IPS-18a (cell line): ENCODE measurements around the gene AGBL4.

Source experiments
- H3K27ac ChIP-seq: one replicate; pipeline ENCODE4 v1.5.1; 2013; ENCODE audit warnings: low read length
- H3K27me3 ChIP-seq: one replicate; pipeline ENCODE4 v1.6.1; 2013; ENCODE audit warnings: mild to moderate bottlenecking, low read length; ENCODE audit not compliant: control insufficient read depth, insufficient read depth
- H3K36me3 ChIP-seq: one replicate; pipeline ENCODE4 v1.6.1; 2013; ENCODE audit warnings: low read depth, low read length; ENCODE audit not compliant: control insufficient read depth
- H3K4me1 ChIP-seq: one replicate; pipeline ENCODE4 v1.6.1; 2013; ENCODE audit warnings: low read depth, low read length; ENCODE audit not compliant: control insufficient read depth
- H3K4me3 ChIP-seq: one replicate; pipeline ENCODE4 v1.5.1; 2013; ENCODE audit warnings: low read length
- H3K9ac ChIP-seq: one replicate; pipeline ENCODE4 v1.6.1; 2013; ENCODE audit warnings: mild to moderate bottlenecking, low read length, moderate library complexity
- H3K9me3 ChIP-seq: one replicate; pipeline ENCODE4 v1.6.1; 2013; ENCODE audit warnings: low read depth, low read length; ENCODE audit not compliant: control insufficient read depth

AGBL4 gene

DNA sequence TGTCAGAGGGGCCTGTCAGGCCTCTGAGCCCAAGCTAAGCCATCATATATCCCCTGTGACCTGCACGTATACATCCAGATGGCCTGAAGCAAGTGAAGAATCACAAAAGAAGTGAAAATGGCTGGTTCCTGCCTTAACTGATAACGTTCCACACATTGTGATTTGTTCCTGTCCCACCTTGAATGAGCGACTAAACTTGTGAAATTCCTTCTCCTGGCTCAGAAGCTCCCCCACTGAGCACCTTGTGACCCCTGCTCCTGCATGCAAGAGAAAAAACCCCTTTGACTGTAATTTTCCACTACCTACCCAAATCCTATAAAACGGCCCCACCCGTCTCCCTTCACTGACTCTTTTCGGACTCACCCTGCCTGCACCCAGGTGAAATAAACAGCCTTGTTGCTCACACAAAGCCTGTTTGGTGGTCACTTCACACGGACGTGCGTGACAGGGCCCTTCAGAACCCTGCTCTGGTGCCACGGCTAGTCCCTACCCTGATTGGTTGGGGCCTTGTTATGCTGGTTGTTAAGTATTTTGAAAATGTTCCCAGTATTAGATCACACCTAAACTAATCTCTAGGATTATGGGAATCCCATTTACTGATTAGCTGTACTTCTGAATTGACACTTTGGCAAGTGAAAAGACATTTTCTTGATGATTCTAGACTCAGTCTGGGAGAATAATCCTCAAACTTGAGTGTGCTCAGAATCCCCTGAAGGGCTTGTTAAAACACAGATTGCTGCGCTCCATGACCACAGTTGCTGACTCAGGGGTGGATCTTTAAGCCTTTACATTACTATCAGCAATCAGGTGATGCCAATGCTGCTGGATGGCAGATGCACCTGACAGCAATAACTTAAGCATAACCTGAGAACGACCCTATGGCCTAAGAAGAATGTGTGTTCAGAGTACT lies 1523.0 kb downstream of the AGBL4 start:
- H3K4me3 ChIP-seq = no peak overlapping the region
- no peak overlapping the region for H3K9ac ChIP-seq
- H3K27ac ChIP-seq = no peak overlapping the region
- H3K4me1 ChIP-seq = peaks cover 27% of the 10 kb centered on the region
- no peaks in the 10 kb centered on the region for H3K36me3 ChIP-seq
- H3K27me3 ChIP-seq = no peaks in the 10 kb centered on the region
- H3K9me3 ChIP-seq = no peaks in the 10 kb centered on the region

DNA sequence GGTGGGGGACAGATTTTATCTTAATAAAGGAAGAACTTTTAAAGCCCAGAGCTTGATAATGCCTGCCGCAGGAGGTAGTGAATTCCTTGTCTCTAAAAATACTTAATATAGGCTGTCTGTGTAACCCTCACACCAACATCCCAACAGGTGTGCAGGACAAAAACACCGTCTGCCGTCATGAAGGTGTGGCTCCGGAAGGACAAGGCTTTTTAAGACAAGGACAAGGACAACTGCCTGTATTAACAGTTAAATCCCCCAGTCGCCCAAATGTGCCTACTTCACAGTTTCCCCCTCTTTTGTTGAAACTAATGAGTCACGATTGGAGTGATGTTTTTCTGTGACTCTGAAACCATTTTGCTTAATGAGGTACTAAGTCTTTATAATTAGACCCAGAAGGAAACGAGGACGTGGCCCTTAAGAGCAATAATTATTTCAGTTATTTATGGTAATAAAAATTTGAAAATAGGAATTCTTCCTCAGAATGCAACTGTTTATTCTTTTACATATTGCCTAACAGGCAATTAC lies 1524.5 kb downstream of the AGBL4 start:
- Histone ChIP-seq H3K36me3 (no peaks in the 10 kb centered on the region), H3K27ac (no peak overlapping the region), H3K4me1 (peaks cover 31% of the 10 kb centered on the region), H3K27me3 (no peaks in the 10 kb centered on the region), H3K9ac (no peak overlapping the region), H3K4me3 (no peak overlapping the region), H3K9me3 (no peaks in the 10 kb centered on the region)

DNA sequence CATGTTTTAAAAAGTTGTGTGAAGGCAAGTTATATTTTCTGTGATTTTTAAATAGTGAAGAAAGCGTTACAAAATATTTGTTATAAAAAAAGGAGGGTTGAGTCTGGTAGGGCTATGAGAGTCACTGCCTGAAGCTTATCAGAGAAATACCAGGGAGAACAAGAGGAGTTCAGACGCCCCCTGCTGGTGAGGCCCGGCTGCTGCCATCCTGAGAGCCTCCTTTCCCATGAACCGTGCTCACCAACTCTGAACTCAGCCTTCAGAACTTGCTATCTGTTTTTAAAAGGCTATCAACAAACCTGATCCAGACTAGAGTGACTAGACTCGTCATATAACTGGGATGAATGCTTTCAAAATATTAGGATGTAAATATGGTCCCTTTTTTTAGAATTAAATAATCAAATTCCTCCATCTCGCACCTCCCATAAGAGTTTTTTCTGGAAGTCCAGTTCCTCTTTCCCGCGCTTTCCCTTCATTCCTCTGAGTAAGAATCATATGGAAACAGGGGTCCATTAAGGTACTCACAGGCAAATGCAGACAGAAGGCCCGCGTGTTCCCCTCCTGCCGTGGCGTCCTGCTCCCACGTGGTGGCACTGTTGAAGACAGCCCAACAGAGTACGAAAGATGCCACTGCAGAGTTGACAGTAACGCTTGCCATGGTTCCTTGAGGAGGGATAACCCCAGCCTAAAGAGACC lies 1525.5 kb downstream of the AGBL4 start:
- Histone ChIP-seq H3K4me1 (peaks cover 34% of the 10 kb centered on the region), H3K27ac (no peak overlapping the region), H3K27me3 (no peaks in the 10 kb centered on the region), H3K9me3 (no peaks in the 10 kb centered on the region), H3K36me3 (no peaks in the 10 kb centered on the region), H3K4me3 (peak overlapping the region; percentile 19), H3K9ac (no peak overlapping the region)

DNA sequence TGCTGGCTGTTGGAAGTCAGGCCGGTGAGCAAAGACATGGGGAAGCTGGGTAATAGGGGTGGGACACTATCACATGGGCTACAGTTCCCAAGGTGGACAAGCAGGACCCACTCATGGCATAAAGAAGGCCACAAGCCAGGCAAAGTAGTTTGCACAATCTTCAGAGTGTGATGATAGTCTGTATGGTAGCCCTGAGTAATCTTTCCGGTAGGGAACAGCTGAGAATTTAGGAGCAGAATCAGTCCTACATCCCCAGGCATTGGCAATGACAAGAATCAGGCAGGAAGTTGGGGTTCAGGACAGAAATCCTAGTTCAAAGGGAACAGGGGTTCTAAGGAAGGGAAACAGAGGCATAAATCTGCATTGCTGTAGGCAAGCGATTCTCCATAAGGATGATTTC lies 1527.8 kb downstream of the AGBL4 start:
- Histone ChIP-seq H3K4me1 (peaks cover 30% of the 10 kb centered on the region), H3K9ac (no peak overlapping the region), H3K36me3 (no peaks in the 10 kb centered on the region), H3K4me3 (no peak overlapping the region), H3K27me3 (no peaks in the 10 kb centered on the region), H3K9me3 (no peaks in the 10 kb centered on the region), H3K27ac (no peak overlapping the region)

- H3K4me3 ChIP-seq = no peak overlapping the region
- H3K27ac ChIP-seq = no peak overlapping the region
- H3K27me3 ChIP-seq = no peaks in the 10 kb centered on the region
- no peaks in the 10 kb centered on the region for H3K36me3 ChIP-seq
- H3K9me3 ChIP-seq = no peaks in the 10 kb centered on the region
- H3K9ac ChIP-seq = no peak overlapping the region
- peaks cover 27% of the 10 kb centered on the region for H3K4me1 ChIP-seq
Observed at GRCh38 chr1:48495166-48495565, 1528.6 kb downstream of the AGBL4 start.

- H3K4me3 ChIP-seq = no peak overlapping the region
- no peak overlapping the region for H3K27ac ChIP-seq
Observed at GRCh38 chr1:48493970-48494769, 1529.6 kb downstream of the AGBL4 start.

GRCh38 chr1:48493041-48493440 lies 1530.7 kb downstream of the AGBL4 start:
- H3K27ac ChIP-seq = no peak overlapping the region
- no peak overlapping the region for H3K9ac ChIP-seq
- H3K27me3 ChIP-seq = no peaks in the 10 kb centered on the region
- H3K4me3 ChIP-seq = no peak overlapping the region
- H3K36me3 ChIP-seq = no peaks in the 10 kb centered on the region
- peaks cover 8% of the 10 kb centered on the region for H3K4me1 ChIP-seq
- no peaks in the 10 kb centered on the region for H3K9me3 ChIP-seq

More at GRCh38 chr1:48493970-48494769, 1529.6 kb downstream of the AGBL4 start:
- peaks cover 18% of the 10 kb centered on the region for H3K4me1 ChIP-seq
- H3K9ac ChIP-seq = no peak overlapping the region
- H3K27me3 ChIP-seq = no peaks in the 10 kb centered on the region
- H3K9me3 ChIP-seq = no peaks in the 10 kb centered on the region
- H3K36me3 ChIP-seq = no peaks in the 10 kb centered on the region

DNA sequence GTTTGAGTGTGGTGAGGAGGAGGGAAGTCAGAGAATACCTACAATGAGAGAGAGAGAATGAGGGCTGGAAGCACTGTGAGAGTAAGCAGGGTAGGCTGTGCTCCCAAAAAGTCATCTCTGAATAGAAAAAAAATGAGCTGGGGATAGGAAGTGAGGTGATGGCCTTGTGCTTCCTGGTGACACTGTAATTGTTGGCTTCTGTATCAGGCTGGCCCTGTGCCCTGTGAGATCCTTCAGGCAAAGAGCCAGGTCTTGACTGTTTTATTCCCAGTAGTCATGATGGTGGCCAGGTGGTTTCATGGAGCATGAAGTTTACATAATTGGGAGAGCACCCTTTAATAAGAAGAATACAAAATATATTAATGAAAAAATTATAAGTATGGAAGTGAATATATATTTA lies 1531.4 kb downstream of the AGBL4 start:
- Histone ChIP-seq H3K27me3 (no peaks in the 10 kb centered on the region), H3K9ac (no peak overlapping the region), H3K27ac (no peak overlapping the region), H3K9me3 (no peaks in the 10 kb centered on the region), H3K4me3 (no peak overlapping the region), H3K36me3 (no peaks in the 10 kb centered on the region), H3K4me1 (peaks cover 8% of the 10 kb centered on the region)

GRCh38 chr1:48488721-48489120 lies 1535.0 kb downstream of the AGBL4 start:
- Histone ChIP-seq H3K36me3 (no peaks in the 10 kb centered on the region), H3K4me3 (no peak overlapping the region), H3K4me1 (no peaks in the 10 kb centered on the region), H3K27me3 (no peaks in the 10 kb centered on the region), H3K9me3 (no peaks in the 10 kb centered on the region), H3K9ac (no peak overlapping the region), H3K27ac (no peak overlapping the region)
